Neural cell (in vitro differentiated cells): Measurements from ENCODE around the gene FGGY. TPM values are rescaled to one million over a fixed set of nuclear protein-coding genes. Genes with fewer than 3 reads are reported as not detected.

ENCODE experiments used
- H2AFZ ChIP-seq: fragments of 200-600, 300-800 bp; sonication (generic), shearing (Covaris generic); 2 replicates; pipeline ENCODE4 v1.6.0; 2014; ENCODE audit warnings: low read depth, mild to moderate bottlenecking, antibody characterized with exemption, low read length, moderate library complexity
- H3F3A ChIP-seq: fragments of 200-600 bp; shearing (Covaris generic); 2 replicates; pipeline ENCODE4 v1.6.1; 2016; ENCODE audit warnings: mild to moderate bottlenecking, moderate library complexity, mixed read lengths, antibody characterized with exemption, low read length; ENCODE audit not compliant: insufficient read depth, poor library complexity, severe bottlenecking
- H3K27ac ChIP-seq: fragments of 200-600, 300-800 bp; sonication (generic), shearing (Covaris generic); 2 replicates; pipeline ENCODE4 v1.5.1; 2014; ENCODE audit warnings: mild to moderate bottlenecking, low read length, moderate library complexity
- H3K27me3 ChIP-seq: fragments of 300-800, 200-600 bp; sonication (generic), shearing (Covaris generic); 2 replicates; pipeline ENCODE4 v1.6.0; 2014; ENCODE audit warnings: mild to moderate bottlenecking, low read depth, low read length, moderate library complexity; ENCODE audit not compliant: insufficient read depth
- H3K36me3 ChIP-seq: fragments of 300-800, 200-600 bp; sonication (generic), shearing (Covaris generic); 2 replicates; pipeline ENCODE4 v1.5.1; 2014; ENCODE audit warnings: mild to moderate bottlenecking, antibody characterized with exemption, low read length, moderate library complexity; ENCODE audit not compliant: insufficient read depth
- H3K4me2 ChIP-seq: fragments of 300-800, 200-600 bp; sonication (generic), shearing (Covaris generic); 2 replicates; pipeline ENCODE4 v1.6.0; 2014; ENCODE audit warnings: mild to moderate bottlenecking, low read length
- H3K4me3 ChIP-seq: fragments of 300-800, 200-600 bp; sonication (generic), shearing (Covaris generic); 2 replicates; pipeline ENCODE4 v1.5.1; 2014; ENCODE audit warnings: mild to moderate bottlenecking, low read length, moderate library complexity
- H3K79me2 ChIP-seq: fragments of 200-600 bp; shearing (Covaris generic); replicated peaks from 2 replicates; pipeline ENCODE4 v1.6.0; 2014; ENCODE audit warnings: mild to moderate bottlenecking, low read length, moderate library complexity; ENCODE audit not compliant: insufficient read depth
- H3K9ac ChIP-seq: fragments of 300-800, 200-600 bp; sonication (generic), shearing (Covaris generic); 2 replicates; pipeline ENCODE4 v1.6.1; 2016; ENCODE audit warnings: mild to moderate bottlenecking, low read length, mixed read lengths
- H3K9me2 ChIP-seq: fragments of 200-600 bp; shearing (Covaris generic); 2 replicates; pipeline ENCODE4 v1.6.1; 2016; ENCODE audit warnings: mild to moderate bottlenecking, low read length, mixed read lengths; ENCODE audit not compliant: insufficient read depth
- H3K9me3 ChIP-seq: fragments of 200-600, 300-800 bp; sonication (generic), shearing (Covaris generic); 2 replicates; pipeline ENCODE4 v1.6.1; 2016; ENCODE audit warnings: mild to moderate bottlenecking, mixed run types, low read length, moderate library complexity, mixed read lengths
- H4K20me1 ChIP-seq: fragments of 200-600 bp; shearing (Covaris generic); 2 replicates; pipeline ENCODE4 v1.6.1; 2016; ENCODE audit warnings: mild to moderate bottlenecking, mixed run types; ENCODE audit not compliant: insufficient read depth
- EP300 ChIP-seq: fragments of 450-650 bp; conservative IDR thresholded peaks from 2 replicates; pipeline ENCODE4 v1.6.1; 2014; ENCODE audit warnings: antibody characterized with exemption, mild to moderate bottlenecking, moderate library complexity; ENCODE audit not compliant: poor library complexity, severe bottlenecking
- EZH2 ChIP-seq: fragments of 200-600, 300-800 bp; shearing (Covaris generic), sonication (generic); IDR thresholded peaks from 2 replicates; pipeline ENCODE4 v1.6.1; 2014; ENCODE audit warnings: antibody characterized with exemption, low read length, borderline replicate concordance, mild to moderate bottlenecking; ENCODE audit not compliant: insufficient read depth, poor library complexity, severe bottlenecking
- MXI1 ChIP-seq: fragments of 450-650 bp; conservative IDR thresholded peaks from 2 replicates; pipeline ENCODE4 v1.6.1; 2014; ENCODE audit warnings: antibody characterized with exemption, mild to moderate bottlenecking; ENCODE audit not compliant: poor library complexity, severe bottlenecking
- POLR2AphosphoS5 ChIP-seq: IDR thresholded peaks from 2 replicates; pipeline ENCODE4 v1.6.1; 2012
- RAD21 ChIP-seq: fragments of 450-650 bp; conservative IDR thresholded peaks from 2 replicates; pipeline ENCODE4 v1.6.1; 2014; ENCODE audit warnings: antibody characterized with exemption, mild to moderate bottlenecking, moderate library complexity
- SMC3 ChIP-seq: fragments of 450-650 bp; conservative IDR thresholded peaks from 2 replicates; pipeline ENCODE4 v1.6.1; 2014; ENCODE audit warnings: antibody characterized with exemption, mild to moderate bottlenecking, moderate library complexity; ENCODE audit not compliant: poor library complexity
- TAF1 ChIP-seq: IDR thresholded peaks from 2 replicates; pipeline ENCODE4 v1.6.1; 2012; ENCODE audit warnings: low read depth
- polyA plus RNA-seq: library from polyadenylated mRNA; depleted of rRNA; stranded (reverse); fragments of >200 nt; gene quantifications from 2 replicates; pipeline ENCODE4 v1.2.3, GENCODE V29; 2014
- TF ChIP-seq, protein P1 (sequence below): IDR thresholded peaks from 2 replicates; pipeline ENCODE4 v1.6.1; 2012; ENCODE audit warnings: borderline replicate concordance
- TF ChIP-seq, protein P2 (sequence below): fragments of 450-650 bp; IDR thresholded peaks from 2 replicates; pipeline ENCODE4 v1.5.1; 2014; ENCODE audit warnings: antibody characterized with exemption, mild to moderate bottlenecking, moderate library complexity; ENCODE audit not compliant: poor library complexity, severe bottlenecking

FGGY gene
- polyA plus RNA-seq, 1 donor from 2014 or later = 7.4 TPM

DNA sequence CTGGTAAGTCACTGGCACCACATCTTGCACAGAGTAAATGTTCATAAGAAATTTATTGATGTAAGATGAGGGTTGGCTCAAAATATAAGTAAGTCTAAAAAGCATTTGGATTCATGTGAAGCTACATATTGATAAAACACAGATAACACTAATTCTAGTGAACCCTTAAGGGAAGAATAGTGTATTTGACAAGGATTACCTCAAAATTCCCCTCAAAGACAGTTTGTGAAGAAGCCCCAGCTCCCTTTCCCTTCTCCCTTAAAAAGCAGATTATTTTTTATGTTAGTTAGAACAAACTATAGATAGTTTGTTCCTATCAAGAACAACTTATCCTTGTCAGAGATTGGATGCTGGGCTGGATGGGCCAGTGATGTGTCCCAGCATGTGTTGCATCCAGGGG lies 10.7 kb downstream of the FGGY start:
- Histone ChIP-seq H3F3A (no peaks in the 10 kb centered on the region), H3K79me2 (no peaks in the 10 kb centered on the region), H3K9me2 (no peaks in the 10 kb centered on the region), H2AFZ (no peak overlapping the region), H3K27me3 (no peaks in the 10 kb centered on the region), H3K9ac (no peak overlapping the region), H3K9me3 (no peaks in the 10 kb centered on the region), H3K27ac (no peak overlapping the region), H3K4me3 (no peak overlapping the region), H4K20me1 (no peaks in the 10 kb centered on the region), H3K4me2 (no peak overlapping the region), H3K36me3 (no peaks in the 10 kb centered on the region)
- no peak for TF ChIP-seq TAF1
- TF ChIP-seq, protein P1, sequence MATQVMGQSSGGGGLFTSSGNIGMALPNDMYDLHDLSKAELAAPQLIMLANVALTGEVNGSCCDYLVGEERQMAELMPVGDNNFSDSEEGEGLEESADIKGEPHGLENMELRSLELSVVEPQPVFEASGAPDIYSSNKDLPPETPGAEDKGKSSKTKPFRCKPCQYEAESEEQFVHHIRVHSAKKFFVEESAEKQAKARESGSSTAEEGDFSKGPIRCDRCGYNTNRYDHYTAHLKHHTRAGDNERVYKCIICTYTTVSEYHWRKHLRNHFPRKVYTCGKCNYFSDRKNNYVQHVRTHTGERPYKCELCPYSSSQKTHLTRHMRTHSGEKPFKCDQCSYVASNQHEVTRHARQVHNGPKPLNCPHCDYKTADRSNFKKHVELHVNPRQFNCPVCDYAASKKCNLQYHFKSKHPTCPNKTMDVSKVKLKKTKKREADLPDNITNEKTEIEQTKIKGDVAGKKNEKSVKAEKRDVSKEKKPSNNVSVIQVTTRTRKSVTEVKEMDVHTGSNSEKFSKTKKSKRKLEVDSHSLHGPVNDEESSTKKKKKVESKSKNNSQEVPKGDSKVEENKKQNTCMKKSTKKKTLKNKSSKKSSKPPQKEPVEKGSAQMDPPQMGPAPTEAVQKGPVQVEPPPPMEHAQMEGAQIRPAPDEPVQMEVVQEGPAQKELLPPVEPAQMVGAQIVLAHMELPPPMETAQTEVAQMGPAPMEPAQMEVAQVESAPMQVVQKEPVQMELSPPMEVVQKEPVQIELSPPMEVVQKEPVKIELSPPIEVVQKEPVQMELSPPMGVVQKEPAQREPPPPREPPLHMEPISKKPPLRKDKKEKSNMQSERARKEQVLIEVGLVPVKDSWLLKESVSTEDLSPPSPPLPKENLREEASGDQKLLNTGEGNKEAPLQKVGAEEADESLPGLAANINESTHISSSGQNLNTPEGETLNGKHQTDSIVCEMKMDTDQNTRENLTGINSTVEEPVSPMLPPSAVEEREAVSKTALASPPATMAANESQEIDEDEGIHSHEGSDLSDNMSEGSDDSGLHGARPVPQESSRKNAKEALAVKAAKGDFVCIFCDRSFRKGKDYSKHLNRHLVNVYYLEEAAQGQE = no peak
- TF ChIP-seq, protein P2, sequence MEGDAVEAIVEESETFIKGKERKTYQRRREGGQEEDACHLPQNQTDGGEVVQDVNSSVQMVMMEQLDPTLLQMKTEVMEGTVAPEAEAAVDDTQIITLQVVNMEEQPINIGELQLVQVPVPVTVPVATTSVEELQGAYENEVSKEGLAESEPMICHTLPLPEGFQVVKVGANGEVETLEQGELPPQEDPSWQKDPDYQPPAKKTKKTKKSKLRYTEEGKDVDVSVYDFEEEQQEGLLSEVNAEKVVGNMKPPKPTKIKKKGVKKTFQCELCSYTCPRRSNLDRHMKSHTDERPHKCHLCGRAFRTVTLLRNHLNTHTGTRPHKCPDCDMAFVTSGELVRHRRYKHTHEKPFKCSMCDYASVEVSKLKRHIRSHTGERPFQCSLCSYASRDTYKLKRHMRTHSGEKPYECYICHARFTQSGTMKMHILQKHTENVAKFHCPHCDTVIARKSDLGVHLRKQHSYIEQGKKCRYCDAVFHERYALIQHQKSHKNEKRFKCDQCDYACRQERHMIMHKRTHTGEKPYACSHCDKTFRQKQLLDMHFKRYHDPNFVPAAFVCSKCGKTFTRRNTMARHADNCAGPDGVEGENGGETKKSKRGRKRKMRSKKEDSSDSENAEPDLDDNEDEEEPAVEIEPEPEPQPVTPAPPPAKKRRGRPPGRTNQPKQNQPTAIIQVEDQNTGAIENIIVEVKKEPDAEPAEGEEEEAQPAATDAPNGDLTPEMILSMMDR = no peak
- TF ChIP-seq SMC3 = no peak
- no peak for TF ChIP-seq RAD21
- no peak for TF ChIP-seq MXI1
- no peak for TF ChIP-seq EP300
- no peak for TF ChIP-seq EZH2

DNA sequence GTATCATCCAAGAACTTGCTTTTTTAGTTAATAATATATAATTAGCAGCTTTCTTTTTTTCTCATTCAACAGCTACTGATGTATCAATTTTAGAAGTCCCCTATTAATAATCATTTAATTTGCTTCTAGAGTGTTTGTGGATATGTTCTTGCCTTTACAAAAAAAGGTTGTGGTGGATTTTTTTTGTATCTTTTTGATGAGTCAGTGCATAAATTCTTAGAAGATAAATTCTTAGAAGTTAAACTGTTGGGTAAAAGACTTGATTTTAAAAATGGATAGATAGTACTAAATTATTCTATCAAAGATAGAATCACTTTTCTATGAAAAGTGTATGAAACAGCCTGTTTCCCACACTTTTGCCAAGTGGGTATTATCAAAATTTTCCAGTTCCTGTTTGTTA lies 11.9 kb downstream of the FGGY start:
- Histone ChIP-seq H3K9ac (no peak overlapping the region), H2AFZ (no peak overlapping the region), H3K79me2 (no peaks in the 10 kb centered on the region), H3K4me3 (no peak overlapping the region), H3K36me3 (no peaks in the 10 kb centered on the region), H3K27ac (no peak overlapping the region), H3K9me3 (no peaks in the 10 kb centered on the region), H3K27me3 (no peaks in the 10 kb centered on the region), H3F3A (no peaks in the 10 kb centered on the region), H3K9me2 (no peaks in the 10 kb centered on the region), H3K4me2 (no peak overlapping the region), H4K20me1 (no peaks in the 10 kb centered on the region)
- TF ChIP-seq MXI1 (no peak), EZH2 (no peak), POLR2AphosphoS5 (no peak), EP300 (no peak), TAF1 (no peak), RAD21 (no peak), SMC3 (no peak)
- TF ChIP-seq, protein P1 = no peak
- TF ChIP-seq, protein P2 = no peak
